Lung (tissue), 12 donors: ENCODE data around the gene NR2F1. TPM values are rescaled to one million over a fixed set of nuclear protein-coding genes. Genes with fewer than 3 reads are reported as not detected.

Experiments
- ATAC-seq: fragments of 200-7000 bp; cut with Tn5 transposase; one replicate; pipeline ENCODE4 v1.9.1; 2020; ENCODE audit warnings: moderate number of reproducible peaks; ENCODE audit not compliant: insufficient read depth, low FRiP score
- DNase-seq, 3 donors: peaks; one replicate each; pipeline ENCODE4 v3.0.0-alpha.2; 2013 to 2017
- H3K27ac ChIP-seq, 2 donors: one replicate each; pipeline ENCODE4 v1.5.1; 2013; ENCODE audit warnings: mild to moderate bottlenecking in 2 of 2, moderate library complexity in 2 of 2, control low read depth in 1 of 2, inconsistent platforms in 1 of 2, low read depth in 1 of 2, low read length in 1 of 2
- H3K27me3 ChIP-seq, 3 donors: one replicate each; pipeline ENCODE4 v1.5.1; 2013; ENCODE audit warnings: low read length in 2 of 3; ENCODE audit not compliant: control insufficient read depth in 3 of 3, insufficient read depth in 3 of 3
- H3K36me3 ChIP-seq, 4 donors: one replicate each; pipeline ENCODE4 v1.5.1; 2013; ENCODE audit warnings: low read length in 4 of 4, mild to moderate bottlenecking in 1 of 4, moderate library complexity in 1 of 4; ENCODE audit not compliant: control insufficient read depth in 4 of 4, insufficient read depth in 4 of 4
- H3K4me1 ChIP-seq, 5 donors: one replicate each; pipeline ENCODE4 v1.5.1; 2013; ENCODE audit warnings: low read length in 5 of 5, mild to moderate bottlenecking in 2 of 5, moderate library complexity in 1 of 5; ENCODE audit not compliant: control insufficient read depth in 5 of 5, insufficient read depth in 5 of 5
- H3K4me3 ChIP-seq: one replicate; pipeline ENCODE4 v1.5.1; 2013; ENCODE audit warnings: mild to moderate bottlenecking, control low read depth, moderate library complexity
- H3K9ac ChIP-seq, 2 donors: one replicate each; pipeline ENCODE4 v1.5.1; 2013; ENCODE audit warnings: low read length in 2 of 2, control low read depth in 1 of 2; ENCODE audit not compliant: insufficient read depth in 1 of 2
- H3K9me3 ChIP-seq, 4 donors: one replicate each; pipeline ENCODE4 v1.5.1; 2013; ENCODE audit warnings: low read length in 3 of 4, mild to moderate bottlenecking in 1 of 4, moderate library complexity in 1 of 4; ENCODE audit not compliant: control insufficient read depth in 4 of 4, insufficient read depth in 3 of 4
- CTCF ChIP-seq: IDR thresholded peaks from 2 replicates; pipeline ENCODE4 v1.5.1; 2012; ENCODE audit warnings: mild to moderate bottlenecking; ENCODE audit errors: control extremely low read depth, extremely low read depth
- WGBS, 2 donors: extraction: QIAGEN DNeasy Blood & Tissue Kit; methylation state at CpG; one replicate each; pipeline ENCODE4 v1.1.7; 2013; 5-methylcytosine and 5-hydroxymethylcytosine counted together
- polyA plus RNA-seq, 2 donors: library from polyadenylated mRNA; stranded (reverse); fragments of 200-250 nt; gene quantifications; one replicate each; pipeline ENCODE4 v1.2.1, GENCODE V29; 2013
- total RNA-seq, 2 donors: library from RNA; depleted of rRNA in 1 of 2; stranded (reverse); fragments of >200 nt in 1 of 2; gene quantifications; one replicate each; pipeline ENCODE4 v1.2.1, GENCODE V29; 2014 to 2021
- donor health status: control.
- donor health status: control.
- donor health status: Bipolar disorder and iron deficiency.
- donor health status: healthy.
- donor health status: DM: yes; HTN: yes; CAD: no.

Gene NR2F1
- total and polyA plus RNA-seq, 4 donors = 15.2 to 104 (median 58.3) TPM

GRCh38 chr5:93583439-93583767 lies 381 bp downstream of the NR2F1 start:
- Histone ChIP-seq H3K9ac (peak overlapping the region; percentile 47 to 99), H3K4me3 (no peak overlapping the region), H3K9me3 (peaks cover 0 to 9% (median 0%) of the 10 kb centered on the region in 4 donors), H3K36me3 (peaks cover 0 to 41% (median 7%) of the 10 kb centered on the region in 4 donors), H3K4me1 (peaks cover 0 to 24% (median 2%) of the 10 kb centered on the region in 5 donors), H3K27me3 (peaks cover 0 to 39% (median 4%) of the 10 kb centered on the region in 3 donors), H3K27ac (no peak overlapping the region)
- 3 to 10% methylated on average over 4 of the region's 4 CpGs for WGBS, 2 donors
- peak in 1 of 3 donors; percentile 82 for DNase-seq
- no peak for TF ChIP-seq CTCF
- no peak for ATAC-seq

- DNase-seq (peak in 1 of 3 donors; percentile 29), ATAC-seq (no peak)
- peaks cover 0 to 11% (median 0%) of the 10 kb centered on the region in 4 donors for H3K9me3 ChIP-seq
- 1% methylated on average over 77 to 110 of the region's 110 CpGs for WGBS, 2 donors
- H3K4me1 ChIP-seq = peaks cover 0 to 23% (median 0%) of the 10 kb centered on the region in 5 donors
- H3K36me3 ChIP-seq = peaks cover 0 to 45% (median 8%) of the 10 kb centered on the region in 4 donors
- H3K27me3 ChIP-seq = peaks cover 0 to 41% (median 4%) of the 10 kb centered on the region in 3 donors
- H3K27ac ChIP-seq = peak overlapping the region in 1 of 2 donors; percentile 86
- no peak for TF ChIP-seq CTCF
- peak overlapping the region; percentile 47 to 99 for H3K9ac ChIP-seq
- H3K4me3 ChIP-seq = peak overlapping the region; percentile 69
Measured at GRCh38 chr5:93583768-93584595, 960 bp downstream of the NR2F1 start.

- Histone ChIP-seq H3K9me3 (peaks cover 0 to 11% (median 0%) of the 10 kb centered on the region in 4 donors), H3K27ac (peak overlapping the region in 1 of 2 donors; percentile 86), H3K9ac (no peak overlapping the region), H3K36me3 (peaks cover 0 to 51% (median 11%) of the 10 kb centered on the region in 4 donors), H3K4me3 (peak overlapping the region; percentile 77), H3K27me3 (peaks cover 0 to 48% (median 4%) of the 10 kb centered on the region in 3 donors), H3K4me1 (peaks cover 0 to 19% (median 2%) of the 10 kb centered on the region in 5 donors)
- ATAC-seq (no peak), DNase-seq (peak in 1 of 3 donors; percentile 42)
- TF ChIP-seq CTCF = no peak
- WGBS, 2 donors = 0 to 2% methylated on average over 13 to 46 of the region's 48 CpGs
Measured at GRCh38 chr5:93584596-93585040, 1.6 kb downstream of the NR2F1 start.
